NCI-H2107 treated with DMSO at 0.1 percent for 48 hours (cell line): ENCODE results near the gene PTPRG.
"Not testable (repeated sequence)": the region's sequence is repeated elsewhere in the genome, so short reads cannot be mapped to it uniquely, and the experiment has no call there.

Experiments used
- DNase-seq: peaks from one replicate; lab custom pipeline; 2025; ENCODE audit not compliant: unreplicated experiment; lab: John Stamatoyannopoulos, UW

The PTPRG gene

GRCh38 chr3:61748288-61748687, 186.9 kb downstream of the PTPRG start:
- DNase-seq, result no peak

- no peak for DNase-seq
Observed at GRCh38 chr3:61750766-61751165, 189.4 kb downstream of the PTPRG start.

GRCh38 chr3:61758839-61759238, 197.5 kb downstream of the PTPRG start:
- no peak for DNase-seq

GRCh38 chr3:61760783-61761182, 199.4 kb downstream of the PTPRG start:
- not testable (repeated sequence) for DNase-seq

- no peak for DNase-seq
Observed at GRCh38 chr3:61761694-61762430, 200.5 kb downstream of the PTPRG start.

GRCh38 chr3:61765157-61765876, 203.9 kb downstream of the PTPRG start:
- DNase-seq, result no peak

GRCh38 chr3:61768284-61769037, 207.1 kb downstream of the PTPRG start:
- DNase-seq, result no peak

GRCh38 chr3:61769266-61769990, 208.1 kb downstream of the PTPRG start:
- no peak for DNase-seq

- DNase-seq, result no peak
Observed at GRCh38 chr3:61771976-61772375, 210.6 kb downstream of the PTPRG start.

GRCh38 chr3:61772456-61772855, 211.1 kb downstream of the PTPRG start:
- DNase-seq, result no peak

GRCh38 chr3:61774279-61774890, 213.0 kb downstream of the PTPRG start:
- DNase-seq, result no peak

- no peak for DNase-seq
Observed at GRCh38 chr3:61776390-61776789, 215.0 kb downstream of the PTPRG start.

- no peak for DNase-seq
Observed at GRCh38 chr3:61777483-61777882, 216.1 kb downstream of the PTPRG start.

GRCh38 chr3:61778095-61778494, 216.7 kb downstream of the PTPRG start:
- DNase-seq, result no peak

- no peak for DNase-seq
Observed at GRCh38 chr3:61780016-61780415, 218.6 kb downstream of the PTPRG start.

- no peak for DNase-seq
Observed at GRCh38 chr3:61780455-61781228, 219.3 kb downstream of the PTPRG start.

- DNase-seq, result no peak
Observed at GRCh38 chr3:61783993-61784718, 222.8 kb downstream of the PTPRG start.

- DNase-seq, result no peak
Observed at GRCh38 chr3:61788623-61789507, 227.5 kb downstream of the PTPRG start.
